ENCODE data around the gene MPPED1. TPM values are rescaled to one million over a fixed set of nuclear protein-coding genes. Genes with fewer than 3 reads are reported as not detected.

MPPED1 gene
- polyA plus RNA-seq, 1 of the 3 experiments (the other 2 are of a cell fraction): 0.03 TPM

GRCh38 chr22:43464809-43465208 is 53.0 kb downstream of the MPPED1 start:
- H3K27ac ChIP-seq (ENCODE audit: low read depth in 2 of 2, low read length in 1 of 2): no peak overlapping the region
- no peaks in the 10 kb centered on the region for H3K36me3 ChIP-seq (replicated peaks in 1 of 2; ENCODE audit: control insufficient read depth in 1 of 2, insufficient read depth in 2 of 2, low read length in 1 of 2)
- no peak overlapping the region for H3K4me2 ChIP-seq
- no peak overlapping the region for H3K4me3 ChIP-seq (ENCODE audit: low read depth in 2 of 2, low read length in 1 of 2)
- DNase-seq: no peak
- no peak overlapping the region for H2AFZ ChIP-seq (ENCODE audit: low read depth)
- no peaks in the 10 kb centered on the region for H3K9me2 ChIP-seq
- no peaks in the 10 kb centered on the region for H4K20me1 ChIP-seq (ENCODE audit: insufficient read depth)
- no peaks in the 10 kb centered on the region for H3K27me3 ChIP-seq (ENCODE audit: insufficient read depth)
- H3F3A ChIP-seq (replicated peaks; ENCODE audit: insufficient read depth): no peaks in the 10 kb centered on the region
- TF ChIP-seq NFIC (IDR thresholded peaks at IDR 0.05; ENCODE audit: borderline replicate concordance) (no peak), EZH2phosphoT487 (IDR thresholded peaks at IDR 0.05; ENCODE audit: borderline replicate concordance, low read depth) (no peak), USF2 (IDR thresholded peaks at IDR 0.05; ENCODE audit: borderline replicate concordance, low read depth, low read length) (no peak), REST (IDR thresholded peaks at IDR 0.05; ENCODE audit: low read depth, low read length) (no peak), TEAD4 (IDR thresholded peaks at IDR 0.05; ENCODE audit: borderline replicate concordance, insufficient read depth) (no peak), MEF2A (IDR thresholded peaks at IDR 0.05; ENCODE audit: borderline replicate concordance, low read depth) (no peak), CTCF (IDR thresholded peaks at IDR 0.05) (no peak), NRF1 (IDR thresholded peaks at IDR 0.05; ENCODE audit: low read depth, low read length) (no peak), EP300 (IDR thresholded peaks at IDR 0.05; ENCODE audit: borderline replicate concordance in 1 of 2, low read depth in 1 of 2, low read length in 1 of 2) (no peak), RXRA (IDR thresholded peaks at IDR 0.05; ENCODE audit: borderline replicate concordance, low read depth) (no peak), PBX3 (IDR thresholded peaks at IDR 0.05) (no peak), ZBTB33 (IDR thresholded peaks at IDR 0.05; ENCODE audit: borderline replicate concordance, low read depth) (no peak), YY1 (IDR thresholded peaks at IDR 0.05; ENCODE audit: low read depth) (no peak), POLR2AphosphoS5 (IDR thresholded peaks at IDR 0.05; ENCODE audit: low read depth, low read length) (no peak), IRF3 (IDR thresholded peaks at IDR 0.05; ENCODE audit: low read depth, low read length) (no peak), FOXM1 (IDR thresholded peaks at IDR 0.05; ENCODE audit: low read depth) (no peak), SMC3 (IDR thresholded peaks at IDR 0.05; ENCODE audit: low read depth, low read length) (no peak), TAF1 (IDR thresholded peaks at IDR 0.05; ENCODE audit: borderline replicate concordance, low read depth, low read length) (no peak)
- H3K79me2 ChIP-seq (ENCODE audit: insufficient read depth): no peaks in the 10 kb centered on the region
- no peaks in the 10 kb centered on the region for H3K9me3 ChIP-seq
- H3K4me1 ChIP-seq (ENCODE audit: control insufficient read depth in 1 of 2, insufficient read depth in 2 of 2, low read depth in 1 of 2, low read length in 1 of 2): no peaks in the 10 kb centered on the region; a peak in 1 of 4 replicates
- ChIA-PET POLR2A (no interaction called here), CTCF (no interaction called here)
- H3K9ac ChIP-seq: no peak overlapping the region
- 42% methylated on average over 4 of the region's 8 CpGs for WGBS (ENCODE audit: low lambda C conversion rate)
